PC-3 (cell line): ENCODE results near the gene LRSAM1. TPM values are rescaled to one million over a fixed set of nuclear protein-coding genes. Genes with fewer than 3 reads are reported as not detected.
A peak's percentile ranks its signal among the peaks of the same experiment; 100 is the strongest.

Source experiments
- ATAC-seq: fragments of 200-7000 bp; cut with Tn5 transposase; 2 replicates; pipeline ENCODE4 v1.9.1; 2020; ENCODE audit warnings: mild to moderate bottlenecking, moderate library complexity
- BruUV-seq: library from RNA; stranded (reverse); fragments of 400-500 nt; replicated peaks from 2 replicates; lab custom pipeline; 2021; lab: Mats Ljungman, UMichigan
- CTCF ChIA-PET: fragments of 300-600 bp; sonication (Branson Sonifier 250); formaldehyde crosslinking; loops from one replicate; lab custom pipeline; 2022; ENCODE audit warnings: antibody characterized with exemption; lab: Charles Lee
- POLR2A ChIA-PET: fragments of 300-600 bp; sonication (Branson Sonifier 250); formaldehyde crosslinking; loops from one replicate; lab custom pipeline; 2022; ENCODE audit warnings: antibody characterized with exemption; ENCODE audit not compliant: unreplicated experiment; lab: Charles Lee
- DNase-seq: peaks from one replicate; pipeline ENCODE4 v3.0.0-alpha.2; 2015
- H2AFZ ChIP-seq: fragments of 300-600 bp; sonication (generic); 2 replicates; pipeline ENCODE4 v1.6.0; 2016; ENCODE audit warnings: antibody characterized with exemption, low read length
- H3F3A ChIP-seq: fragments of 300-600 bp; sonication (generic); one replicate; pipeline ENCODE4 v1.6.0; 2017; ENCODE audit warnings: antibody characterized with exemption, low read length, control low read depth, mild to moderate bottlenecking; ENCODE audit not compliant: unreplicated experiment
- H3K27ac ChIP-seq: fragments of 300-600 bp; sonication (generic); 2 replicates; pipeline ENCODE4 v1.5.1; 2016; ENCODE audit warnings: mild to moderate bottlenecking, low read length
- H3K27me3 ChIP-seq: fragments of 300-600 bp; sonication (generic); 2 replicates; pipeline ENCODE4 v1.6.1; 2016; ENCODE audit warnings: low read length, mixed read lengths
- H3K36me3 ChIP-seq: fragments of 300-600 bp; sonication (generic); 2 replicates; pipeline ENCODE4 v1.6.1; 2016; ENCODE audit warnings: low read depth, mixed run types, low read length, mixed read lengths
- H3K4me1 ChIP-seq: fragments of 300-600 bp; sonication (generic); 2 replicates; pipeline ENCODE4 v1.5.1; 2016; ENCODE audit warnings: low read length; ENCODE audit not compliant: insufficient read depth
- H3K4me2 ChIP-seq: fragments of 300-600 bp; sonication (generic); 2 replicates; pipeline ENCODE4 v1.6.0; 2016; ENCODE audit warnings: low read length
- H3K4me3 ChIP-seq: fragments of 300-600 bp; sonication (generic); 2 replicates; pipeline ENCODE4 v1.5.1; 2016; ENCODE audit warnings: mild to moderate bottlenecking, low read length, mixed read lengths
- H3K79me2 ChIP-seq: fragments of 300-600 bp; sonication (generic); 2 replicates; pipeline ENCODE4 v1.6.1; 2017; ENCODE audit warnings: low read length, mixed read lengths
- H3K9ac ChIP-seq: fragments of 300-600 bp; sonication (generic); 2 replicates; pipeline ENCODE4 v1.6.0; 2016; ENCODE audit warnings: mild to moderate bottlenecking, low read length
- H3K9me2 ChIP-seq: fragments of 300-600 bp; sonication (generic); replicated peaks from 2 replicates; pipeline ENCODE4 v1.6.1; 2016; ENCODE audit warnings: mixed run types, low read length, mixed read lengths
- H3K9me3 ChIP-seq: fragments of 300-600 bp; sonication (generic); 2 replicates; pipeline ENCODE4 v1.6.1; 2016; ENCODE audit warnings: low read length, mixed read lengths
- H4K20me1 ChIP-seq: fragments of 300-600 bp; sonication (generic); 2 replicates; pipeline ENCODE4 v1.6.1; 2016; ENCODE audit warnings: low read length, mixed read lengths
- EZH2 ChIP-seq: fragments of 300-600 bp; sonication (generic); IDR thresholded peaks from one replicate; pipeline ENCODE4 v1.6.1; 2017; ENCODE audit warnings: antibody characterized with exemption, mild to moderate bottlenecking, low read length; ENCODE audit not compliant: unreplicated experiment
- EZH2phosphoT487 ChIP-seq: fragments of 300-600 bp; sonication (generic); IDR thresholded peaks from 2 replicates; pipeline ENCODE4 v1.6.1; 2018; ENCODE audit warnings: mild to moderate bottlenecking, antibody characterized with exemption, low read length, borderline replicate concordance
- intact Hi-C: fragments of 100-400 bp; cut with micrococcal nuclease; formaldehyde crosslinking; loops from 2 replicates; pipeline ENCODE4 v1.9.0; 2023
- total RNA-seq: library from RNA; depleted of rRNA; stranded (reverse); fragments of >200 nt; gene quantifications from 2 replicates; pipeline ENCODE4 v1.2.3, GENCODE V29; 2014
- TF ChIP-seq, protein P1 (sequence below): fragments of 300-600 bp; sonication (generic); conservative IDR thresholded peaks from 2 replicates; pipeline ENCODE4 v1.5.1; 2017; ENCODE audit warnings: antibody characterized with exemption, low read depth, mild to moderate bottlenecking, low read length

The LRSAM1 gene
- total RNA-seq, 1 experiment from 2014 or later, result 9.6 TPM

DNA sequence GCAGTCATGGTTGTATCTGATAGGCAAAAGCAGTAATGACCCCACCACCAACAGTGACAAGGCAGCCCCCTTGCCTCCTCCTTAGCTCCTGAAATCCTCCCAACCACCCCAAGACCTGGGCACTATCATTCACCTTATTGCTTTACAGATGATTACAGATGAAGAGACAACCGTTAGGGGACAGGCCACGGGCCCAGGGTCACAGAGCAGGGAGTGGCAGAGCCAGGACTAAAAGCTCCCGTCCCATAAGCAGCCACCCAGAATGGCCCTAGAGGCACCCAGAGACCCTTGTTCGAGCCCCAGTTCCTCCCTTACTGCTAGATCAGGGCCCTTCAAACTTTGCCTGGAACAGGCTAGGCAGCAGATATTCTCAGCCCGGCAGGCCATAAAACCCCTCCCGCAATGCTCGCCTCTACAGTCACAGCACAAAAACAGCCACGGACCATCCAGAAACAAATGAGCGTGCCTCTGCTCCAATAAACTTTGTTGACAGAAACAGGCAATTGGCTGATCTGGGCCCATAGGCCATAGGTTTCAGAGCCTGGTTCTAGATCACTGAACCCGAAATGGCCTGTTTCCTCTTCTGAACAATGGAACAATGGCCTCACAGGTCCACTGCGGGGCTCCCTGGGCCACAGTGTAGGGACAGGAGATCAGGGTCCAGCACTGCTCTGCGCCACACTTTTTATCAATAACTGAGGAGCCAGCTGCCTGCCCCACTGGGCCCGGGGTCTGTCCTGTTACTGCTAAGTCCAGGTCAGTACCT, 67.0 kb downstream of the LRSAM1 start:
- Histone ChIP-seq H3K4me3 (no peak overlapping the region), H3F3A (peaks cover 3% of the 10 kb centered on the region), H3K9me3 (no peaks in the 10 kb centered on the region), H3K4me2 (no peak overlapping the region), H3K27me3 (no peaks in the 10 kb centered on the region), H3K79me2 (peaks cover 18% of the 10 kb centered on the region; the same call in 1 of the 2 replicates), H3K36me3 (peaks cover 21% of the 10 kb centered on the region), H4K20me1 (no peaks in the 10 kb centered on the region), H3K4me1 (peaks cover 45% of the 10 kb centered on the region), H3K9ac (no peak overlapping the region), H3K27ac (peak overlapping the region; percentile 89; the same call in 1 of the 2 replicates), H3K9me2 (no peaks in the 10 kb centered on the region), H2AFZ (no peak overlapping the region)
- BruUV-seq, result no TSS peak
- DNase-seq (no peak), ATAC-seq (no peak)
- POLR2A ChIA-PET, result no interaction called here
- intact Hi-C loops, result no loop called here
- TF ChIP-seq, protein P1, sequence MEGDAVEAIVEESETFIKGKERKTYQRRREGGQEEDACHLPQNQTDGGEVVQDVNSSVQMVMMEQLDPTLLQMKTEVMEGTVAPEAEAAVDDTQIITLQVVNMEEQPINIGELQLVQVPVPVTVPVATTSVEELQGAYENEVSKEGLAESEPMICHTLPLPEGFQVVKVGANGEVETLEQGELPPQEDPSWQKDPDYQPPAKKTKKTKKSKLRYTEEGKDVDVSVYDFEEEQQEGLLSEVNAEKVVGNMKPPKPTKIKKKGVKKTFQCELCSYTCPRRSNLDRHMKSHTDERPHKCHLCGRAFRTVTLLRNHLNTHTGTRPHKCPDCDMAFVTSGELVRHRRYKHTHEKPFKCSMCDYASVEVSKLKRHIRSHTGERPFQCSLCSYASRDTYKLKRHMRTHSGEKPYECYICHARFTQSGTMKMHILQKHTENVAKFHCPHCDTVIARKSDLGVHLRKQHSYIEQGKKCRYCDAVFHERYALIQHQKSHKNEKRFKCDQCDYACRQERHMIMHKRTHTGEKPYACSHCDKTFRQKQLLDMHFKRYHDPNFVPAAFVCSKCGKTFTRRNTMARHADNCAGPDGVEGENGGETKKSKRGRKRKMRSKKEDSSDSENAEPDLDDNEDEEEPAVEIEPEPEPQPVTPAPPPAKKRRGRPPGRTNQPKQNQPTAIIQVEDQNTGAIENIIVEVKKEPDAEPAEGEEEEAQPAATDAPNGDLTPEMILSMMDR, result no peak
- TF ChIP-seq EZH2phosphoT487 (no peak), EZH2 (no peak)
- CTCF ChIA-PET, result no interaction called here

DNA sequence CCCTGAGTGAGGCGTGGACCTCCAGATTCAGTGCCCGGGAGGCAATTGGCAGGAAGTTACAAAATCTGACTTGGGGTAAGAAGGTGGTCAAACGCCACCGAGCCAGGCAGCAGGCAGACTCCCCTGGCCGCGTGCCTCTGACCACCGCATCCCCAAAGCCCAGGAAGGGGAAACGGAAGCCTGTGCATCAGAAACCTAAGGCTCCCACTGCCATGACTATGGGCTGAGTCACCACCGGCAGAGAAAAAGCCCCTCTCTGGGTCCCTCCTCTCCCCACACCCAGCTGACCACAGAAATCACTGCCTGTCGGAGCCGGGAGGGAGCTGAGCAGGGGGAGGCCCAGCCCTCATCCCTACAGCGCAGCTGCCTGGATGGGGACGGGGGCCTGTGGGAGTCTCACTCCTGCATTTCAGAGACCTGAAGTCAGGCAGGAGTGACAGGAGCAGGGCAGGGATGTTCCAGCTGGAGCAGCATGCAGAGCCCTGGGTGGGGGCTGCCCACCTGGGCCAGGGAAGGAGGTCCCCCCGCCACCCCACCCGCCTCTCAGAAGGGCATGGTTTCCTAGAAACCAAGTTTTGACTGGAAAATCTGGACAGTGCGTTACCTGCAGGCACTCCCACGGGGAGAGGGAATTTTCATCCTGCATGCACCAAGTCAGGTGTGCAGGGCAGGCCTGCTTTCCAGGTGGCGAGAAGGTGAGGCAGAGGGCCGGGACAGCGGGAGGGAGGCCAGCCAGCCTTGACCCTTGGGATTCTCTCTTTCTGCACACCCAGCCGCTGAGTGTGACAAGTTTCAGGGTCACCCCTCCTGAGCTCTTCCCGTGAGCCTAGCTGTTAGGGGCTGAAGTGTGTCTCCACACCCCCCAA, 68.2 kb downstream of the LRSAM1 start:
- ChIA-PET POLR2A (interaction anchor here (0.6 to 0.8 kb wide), 2 partner anchors 26 to 449 kb away, joined by 3 to 28 read pairs; no protein-coding TSS in a partner anchor), CTCF (no interaction called here)
- Histone ChIP-seq H3K4me2 (peak overlapping the region; percentile 71), H3K4me1 (peaks cover 45% of the 10 kb centered on the region), H3K9ac (peak overlapping the region; percentile 42), H3K9me3 (no peaks in the 10 kb centered on the region), H3K27ac (peak overlapping the region; percentile 89), H3K9me2 (no peaks in the 10 kb centered on the region), H2AFZ (no peak overlapping the region), H3K4me3 (no peak overlapping the region; the same call in 1 of the 2 replicates), H3K36me3 (peaks cover 29% of the 10 kb centered on the region), H3F3A (peaks cover 3% of the 10 kb centered on the region), H4K20me1 (no peaks in the 10 kb centered on the region), H3K79me2 (peaks cover 18% of the 10 kb centered on the region; the same call in 1 of the 2 replicates), H3K27me3 (no peaks in the 10 kb centered on the region)
- BruUV-seq, result TSS peak; percentile 87
- TF ChIP-seq EZH2 (no peak), EZH2phosphoT487 (peak; percentile 68)
- intact Hi-C loops, result no loop called here
- ATAC-seq, result peak; percentile 82
- peak; percentile 96 for DNase-seq
